Activated CD4-positive, CD25-positive, alpha-beta regulatory T cell (primary cell): ENCODE data around the gene KPTN.

Experiments used
- DNase-seq, 4 experiments: peaks; one replicate each; lab custom pipeline; 2025; lab: John Stamatoyannopoulos, UW

The KPTN gene

GRCh38 chr19:47509170-47509847 is 25.3 kb upstream of the KPTN start:
- no peak for DNase-seq

- no peak for DNase-seq
These were observed 24.7 kb upstream of the KPTN start for GRCh38 chr19:47508721-47509120.

- no peak for DNase-seq
These were observed 24.0 kb upstream of the KPTN start for GRCh38 chr19:47507924-47508553.

DNA sequence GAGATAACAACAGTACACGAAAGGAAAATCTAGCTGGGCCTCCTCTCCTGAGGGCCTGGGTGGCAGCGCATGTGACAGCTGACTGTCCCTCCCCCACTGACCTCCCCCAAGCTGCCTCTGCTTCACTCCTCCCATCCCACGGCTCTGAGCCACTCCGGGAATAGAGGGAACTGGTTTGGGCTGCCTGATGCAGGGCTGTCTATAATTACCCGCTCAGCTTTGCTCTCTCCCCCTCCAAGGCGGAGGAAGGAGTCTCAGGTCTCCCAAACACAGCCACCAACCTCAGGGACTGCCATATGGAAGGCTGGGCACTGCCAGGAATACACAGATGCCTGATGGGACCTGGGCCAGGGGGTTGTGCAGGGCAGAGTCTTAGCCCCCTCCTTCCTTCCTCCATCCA is 23.0 kb upstream of the KPTN start:
- DNase-seq, result no peak

GRCh38 chr19:47506459-47506858 is 22.4 kb upstream of the KPTN start:
- no peak for DNase-seq

DNA sequence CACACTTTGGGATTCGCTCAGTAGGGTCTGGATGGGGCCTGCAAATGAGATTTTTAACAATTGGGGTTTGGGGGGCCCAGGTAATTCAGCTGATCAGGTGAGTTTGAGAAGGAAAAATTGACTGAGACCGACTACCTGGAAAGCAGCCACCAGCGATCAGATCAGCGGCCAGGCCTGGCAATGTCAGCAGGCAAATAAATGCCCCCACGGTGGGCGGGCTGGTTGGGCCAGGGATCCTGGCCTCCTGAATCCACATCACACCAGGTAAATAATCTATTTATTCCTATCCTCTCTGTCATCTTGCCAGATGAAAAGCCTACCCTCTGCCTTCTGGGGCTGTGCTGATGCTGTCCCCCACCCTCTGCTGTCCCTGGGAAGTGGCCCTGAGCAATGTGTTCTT is 21.5 kb upstream of the KPTN start:
- DNase-seq, result no peak

DNA sequence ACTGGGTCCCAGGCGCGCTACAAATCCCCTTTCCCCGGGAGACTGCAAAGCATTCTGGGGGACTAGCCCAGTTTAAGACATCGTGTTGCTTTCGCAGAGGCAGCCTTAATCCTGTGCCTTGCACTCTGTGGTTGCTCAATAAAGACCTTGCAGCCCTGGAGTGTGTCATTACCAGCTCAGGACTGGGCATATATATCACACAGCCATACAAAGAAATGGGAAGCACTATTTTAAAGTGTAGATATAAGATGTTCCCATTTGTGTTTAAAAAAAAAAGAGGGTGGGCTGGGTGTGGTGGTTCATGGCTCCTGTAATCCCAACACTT is 19.8 kb upstream of the KPTN start:
- no peak for DNase-seq

DNA sequence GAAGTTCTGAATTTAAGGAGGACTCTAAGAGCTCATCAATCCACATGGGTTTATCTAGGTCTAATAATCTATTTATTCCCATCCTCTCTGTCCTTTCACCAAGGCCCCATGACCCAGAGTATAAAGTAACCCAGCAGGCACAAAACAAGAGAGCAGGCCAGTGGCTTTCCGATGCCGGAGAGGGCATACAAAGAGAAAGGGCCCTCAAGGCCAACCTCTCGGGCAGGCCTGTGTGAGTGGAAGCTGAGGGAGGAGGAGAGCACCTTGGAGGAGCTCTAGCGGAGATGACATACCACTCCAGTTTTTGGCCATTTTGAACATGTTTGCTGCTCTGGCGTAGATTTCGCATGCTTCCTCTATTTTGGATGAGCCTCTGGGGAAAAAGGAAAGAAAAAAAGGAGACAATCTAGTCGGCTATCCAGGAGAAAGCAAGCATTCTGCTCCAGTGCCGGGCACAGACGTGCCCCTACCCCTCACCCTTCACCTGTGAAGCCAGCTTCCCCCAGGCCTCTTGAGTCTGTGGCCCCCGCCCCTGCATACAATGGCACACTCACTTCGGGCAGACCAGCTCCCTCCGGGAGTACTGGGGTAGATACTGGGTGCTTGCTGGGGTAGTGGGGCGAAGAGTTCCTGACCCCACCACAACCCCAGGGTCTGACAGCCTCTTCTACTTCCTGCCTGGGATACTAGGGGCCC is 19.3 kb upstream of the KPTN start:
- DNase-seq, result no peak

- DNase-seq, result no peak
These were observed 16.1 kb upstream of the KPTN start for GRCh38 chr19:47499863-47500830.

- no peak for DNase-seq
These were observed 15.4 kb upstream of the KPTN start for GRCh38 chr19:47499371-47499770.

- no peak for DNase-seq
These were observed 14.5 kb upstream of the KPTN start for GRCh38 chr19:47498561-47498960.

- DNase-seq, result no peak
These were observed 14.0 kb upstream of the KPTN start for GRCh38 chr19:47497821-47498520.

DNA sequence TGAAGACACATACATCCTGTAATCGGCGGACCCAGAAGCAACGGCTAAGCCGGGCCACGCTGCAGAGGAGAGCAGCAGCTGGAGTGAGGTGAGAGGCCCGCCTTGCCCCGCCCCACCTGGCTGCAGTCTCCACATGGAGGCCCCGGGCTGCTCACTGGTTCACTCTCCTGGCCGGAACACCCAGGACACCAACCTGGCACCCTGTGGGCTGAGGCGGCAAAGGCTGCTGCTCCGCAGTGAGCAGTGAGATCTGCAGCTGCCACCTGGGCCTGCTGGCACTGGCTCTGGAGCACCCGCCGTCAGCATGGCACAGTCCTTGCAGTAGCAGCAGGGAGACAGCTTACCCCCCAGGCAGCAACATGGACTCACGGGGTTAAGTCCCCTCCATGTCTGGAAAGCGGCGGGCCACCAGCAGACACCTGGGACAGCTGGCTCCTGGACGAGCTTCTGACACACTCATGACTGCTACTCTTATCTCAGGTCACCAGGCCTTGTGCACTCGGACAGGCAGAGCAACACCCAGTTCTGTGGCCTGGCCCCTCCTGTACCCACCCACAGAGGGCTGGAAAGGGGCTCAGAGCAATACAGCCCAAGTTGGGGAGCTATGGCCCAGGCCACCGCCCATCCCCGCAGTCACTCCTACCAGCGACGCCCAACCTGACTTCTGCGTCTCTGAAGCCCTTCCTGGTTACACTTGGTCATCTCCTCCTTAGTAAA is 13.2 kb upstream of the KPTN start:
- no peak for DNase-seq

GRCh38 chr19:47495478-47496372 is 11.7 kb upstream of the KPTN start:
- no peak for DNase-seq

DNA sequence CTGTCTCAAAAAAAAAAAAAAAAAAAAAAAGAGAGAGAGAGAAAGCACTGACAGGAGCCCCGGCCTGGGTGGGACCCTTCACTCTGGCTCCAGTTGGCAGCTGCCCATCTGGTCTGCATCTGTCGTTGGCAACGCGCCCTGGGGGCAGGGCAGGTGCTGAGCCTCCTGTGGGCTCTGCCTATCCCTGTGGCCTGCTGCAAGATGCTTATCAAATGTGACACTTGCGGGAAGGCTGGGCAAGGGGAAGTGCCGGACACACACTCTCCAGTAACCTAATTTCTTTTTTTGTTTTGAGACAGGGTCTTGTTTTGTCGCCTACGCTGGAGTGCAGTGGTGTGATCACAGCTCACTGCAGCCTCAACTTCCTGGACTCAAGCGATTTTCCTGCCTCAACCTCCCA is 10.7 kb upstream of the KPTN start:
- no peak for DNase-seq

- DNase-seq, result no peak
These were observed 10.2 kb upstream of the KPTN start for GRCh38 chr19:47494211-47494547.

- DNase-seq, result no peak
These were observed 9.6 kb upstream of the KPTN start for GRCh38 chr19:47493378-47494210.

- DNase-seq, result no peak
These were observed 8.8 kb upstream of the KPTN start for GRCh38 chr19:47492571-47493377.
